ENCODE data around the gene NFYC. TPM values are rescaled to one million over a fixed set of nuclear protein-coding genes. Genes with fewer than 3 reads are reported as not detected.

NFYC gene
- total RNA-seq, 4 donors from 2014 or later, result 31.8 to 63.3 (median 44.0) TPM

- intact Hi-C loops (cut with DNase I; ENCODE audit: low total_unique reads), result no loop called here
- peak overlapping the region; percentile 65 to 70 for H3K27ac ChIP-seq
Measured at GRCh38 chr1:40808002-40808401, 116.5 kb downstream of the NFYC start.

GRCh38 chr1:40808444-40808843 lies 116.9 kb downstream of the NFYC start:
- Histone ChIP-seq H3K9me3 (no peaks in the 10 kb centered on the region), H3K36me3 (no peaks in the 10 kb centered on the region), H3K27me3 (no peaks in the 10 kb centered on the region), H3K4me3 (no peak overlapping the region), H3K4me1 (no peaks in the 10 kb centered on the region), H3K27ac (peak overlapping the region; percentile 65 to 70)
- no peak for DNase-seq
- TF ChIP-seq POLR2A (IDR thresholded peaks at IDR 0.05) (no peak), CTCF (IDR thresholded peaks at IDR 0.05) (no peak)
- intact Hi-C loops (cut with DNase I; ENCODE audit: low total_unique reads), result no loop called here

More at GRCh38 chr1:40808002-40808401, 116.5 kb downstream of the NFYC start:
- TF ChIP-seq CTCF (IDR thresholded peaks at IDR 0.05), result no peak
- TF ChIP-seq POLR2A (IDR thresholded peaks at IDR 0.05), result no peak
- no peaks in the 10 kb centered on the region for H3K4me1 ChIP-seq
- H3K9me3 ChIP-seq, result no peaks in the 10 kb centered on the region
- no peak overlapping the region for H3K4me3 ChIP-seq
- no peaks in the 10 kb centered on the region for H3K36me3 ChIP-seq
- DNase-seq, result no peak
- no peaks in the 10 kb centered on the region for H3K27me3 ChIP-seq

GRCh38 chr1:40808909-40809308 lies 117.4 kb downstream of the NFYC start:
- Histone ChIP-seq H3K9me3 (no peaks in the 10 kb centered on the region), H3K4me1 (no peaks in the 10 kb centered on the region), H3K27me3 (no peaks in the 10 kb centered on the region), H3K36me3 (no peaks in the 10 kb centered on the region), H3K27ac (peak overlapping the region in 1 of 2 donors; percentile 65), H3K4me3 (no peak overlapping the region)
- intact Hi-C loops (cut with DNase I; ENCODE audit: low total_unique reads), result no loop called here
- DNase-seq, result no peak
- no peak for TF ChIP-seq POLR2A (IDR thresholded peaks at IDR 0.05)
- TF ChIP-seq CTCF (IDR thresholded peaks at IDR 0.05), result no peak

GRCh38 chr1:40810927-40811326 lies 119.4 kb downstream of the NFYC start:
- intact Hi-C loops (cut with DNase I; ENCODE audit: low total_unique reads), result no loop called here

GRCh38 chr1:40815420-40815819 lies 123.9 kb downstream of the NFYC start:
- no peaks in the 10 kb centered on the region for H3K27me3 ChIP-seq
- intact Hi-C loops (cut with DNase I; ENCODE audit: low total_unique reads), result no loop called here

More at GRCh38 chr1:40810927-40811326, 119.4 kb downstream of the NFYC start:
- no peak overlapping the region for H3K27ac ChIP-seq
- no peaks in the 10 kb centered on the region for H3K36me3 ChIP-seq
- H3K27me3 ChIP-seq, result no peaks in the 10 kb centered on the region
- H3K4me1 ChIP-seq, result no peaks in the 10 kb centered on the region
- TF ChIP-seq CTCF (IDR thresholded peaks at IDR 0.05), result no peak
- no peak for TF ChIP-seq POLR2A (IDR thresholded peaks at IDR 0.05)
- no peak overlapping the region for H3K4me3 ChIP-seq
- DNase-seq, result no peak
- H3K9me3 ChIP-seq, result no peaks in the 10 kb centered on the region

More at GRCh38 chr1:40815420-40815819, 123.9 kb downstream of the NFYC start:
- Histone ChIP-seq H3K4me3 (no peak overlapping the region), H3K9me3 (no peaks in the 10 kb centered on the region), H3K27ac (no peak overlapping the region), H3K4me1 (peaks cover 0 to 6% of the 10 kb centered on the region in 2 donors), H3K36me3 (no peaks in the 10 kb centered on the region)
- TF ChIP-seq CTCF (IDR thresholded peaks at IDR 0.05) (no peak), POLR2A (IDR thresholded peaks at IDR 0.05) (no peak)
- DNase-seq, result no peak

All from uterus (tissue), 4 donors.